OCI-LY1 (cell line): ENCODE data around the gene NUMB.

Source experiments
- H2AFZ ChIP-seq: fragments of 200-600 bp; sonication (generic), shearing (Covaris generic); 2 replicates; pipeline ENCODE4 v1.6.0; 2014; ENCODE audit warnings: antibody characterized with exemption, mild to moderate bottlenecking, low read length
- H3F3A ChIP-seq: fragments of 200-600 bp; sonication (generic), shearing (Covaris generic); 2 replicates; pipeline ENCODE4 v1.6.0; 2014; ENCODE audit warnings: mild to moderate bottlenecking, antibody characterized with exemption, low read length, moderate library complexity; ENCODE audit not compliant: insufficient read depth
- H3K27ac ChIP-seq: fragments of 200-600 bp; sonication (generic); 2 replicates; pipeline ENCODE4 v1.5.1; 2014; ENCODE audit warnings: low read length, mixed run types, mild to moderate bottlenecking, low read depth; ENCODE audit not compliant: poor library complexity, severe bottlenecking
- H3K27me3 ChIP-seq: fragments of 200-600 bp; sonication (generic); 2 replicates; pipeline ENCODE4 v1.6.0; 2014; ENCODE audit warnings: antibody characterized with exemption, mild to moderate bottlenecking, low read length, moderate library complexity; ENCODE audit not compliant: insufficient read depth
- H3K36me3 ChIP-seq: fragments of 200-600 bp; sonication (generic); 2 replicates; pipeline ENCODE4 v1.6.1; 2014; ENCODE audit warnings: mild to moderate bottlenecking, antibody characterized with exemption, low read length, moderate library complexity, mixed read lengths; ENCODE audit not compliant: insufficient read depth
- H3K4me1 ChIP-seq: fragments of 200-600 bp; sonication (generic); 2 replicates; pipeline ENCODE4 v1.5.1; 2014; ENCODE audit warnings: mild to moderate bottlenecking, low read length, moderate library complexity; ENCODE audit not compliant: insufficient read depth, severe bottlenecking
- H3K4me2 ChIP-seq: fragments of 200-600 bp; sonication (generic), shearing (Covaris generic); 2 replicates; pipeline ENCODE4 v1.6.1; 2014; ENCODE audit warnings: low read length
- H3K4me3 ChIP-seq: fragments of 200-600 bp; sonication (generic); 2 replicates; pipeline ENCODE4 v1.5.1; 2014; ENCODE audit warnings: low read length, low read depth, mild to moderate bottlenecking, mixed read lengths; ENCODE audit not compliant: poor library complexity, severe bottlenecking
- H3K79me2 ChIP-seq: fragments of 200-600 bp; shearing (Covaris generic); 2 replicates; pipeline ENCODE4 v1.6.1; 2016; ENCODE audit warnings: mixed run types, low read length, mixed read lengths; ENCODE audit not compliant: insufficient read depth
- H3K9ac ChIP-seq: fragments of 200-600 bp; sonication (generic), shearing (Covaris generic); 2 replicates; pipeline ENCODE4 v1.6.1; 2014; ENCODE audit warnings: mild to moderate bottlenecking, low read length, mixed read lengths
- H3K9me2 ChIP-seq: fragments of 200-600 bp; sonication (generic), shearing (Covaris generic); 2 replicates; pipeline ENCODE4 v1.6.1; 2014; ENCODE audit warnings: low read depth, mild to moderate bottlenecking, low read length, mixed read lengths
- H3K9me3 ChIP-seq: fragments of 200-600 bp; shearing (Covaris generic); 2 replicates; pipeline ENCODE4 v1.6.1; 2014; ENCODE audit warnings: low read length, mixed read lengths
- H4K20me1 ChIP-seq: fragments of 200-600 bp; sonication (generic), shearing (Covaris generic); 2 replicates; pipeline ENCODE4 v1.6.0; 2016; ENCODE audit warnings: mild to moderate bottlenecking, low read length; ENCODE audit not compliant: insufficient read depth
- CTCF ChIP-seq: fragments of 200-600 bp; sonication (generic), shearing (Covaris generic); IDR thresholded peaks from 2 replicates; pipeline ENCODE4 v1.5.1; 2017; ENCODE audit warnings: mild to moderate bottlenecking, antibody characterized with exemption, low read length, moderate library complexity, mixed read lengths
- EZH2 ChIP-seq: fragments of 200-600 bp; sonication (generic), shearing (Covaris generic); IDR thresholded peaks from 2 replicates; pipeline ENCODE4 v1.8.0; 2017; ENCODE audit warnings: borderline replicate concordance, mixed run types, mild to moderate bottlenecking, antibody characterized with exemption, low read length, moderate library complexity, mixed read lengths

Gene NUMB

DNA sequence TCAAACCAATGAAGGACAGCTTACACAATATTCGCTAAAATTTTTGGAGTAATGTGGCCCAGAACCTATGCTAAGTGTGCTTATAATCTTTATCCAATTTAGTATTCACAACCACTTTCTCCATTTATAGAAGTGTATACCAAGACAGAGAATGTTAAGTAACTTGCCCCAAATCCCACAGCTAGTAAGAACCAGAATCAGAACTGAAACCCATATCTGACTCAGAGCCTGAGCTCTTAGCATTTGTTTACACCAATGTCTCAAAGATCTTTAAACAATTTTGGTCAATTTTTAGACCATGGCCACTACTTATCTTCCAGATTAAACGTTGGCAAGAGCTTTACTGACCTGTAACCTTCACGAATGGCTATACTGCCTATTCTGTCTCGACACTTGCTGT is 168.1 kb downstream of the NUMB start:
- Histone ChIP-seq H3K4me2 (no peak overlapping the region), H3K9me2 (no peaks in the 10 kb centered on the region), H4K20me1 (no peaks in the 10 kb centered on the region), H3K4me1 (peaks cover 9% of the 10 kb centered on the region), H3K9ac (no peak overlapping the region), H3K79me2 (no peaks in the 10 kb centered on the region), H3K27me3 (no peaks in the 10 kb centered on the region), H3F3A (no peaks in the 10 kb centered on the region), H3K4me3 (no peak overlapping the region), H3K27ac (no peak overlapping the region), H3K36me3 (peaks cover 4% of the 10 kb centered on the region; the same call in 1 of the 2 replicates), H3K9me3 (no peaks in the 10 kb centered on the region), H2AFZ (no peak overlapping the region)
- TF ChIP-seq CTCF (no peak), EZH2 (no peak)

- H3K79me2 ChIP-seq: no peaks in the 10 kb centered on the region
- no peak for TF ChIP-seq CTCF
- no peak for TF ChIP-seq EZH2
- peaks cover 9% of the 10 kb centered on the region for H3K4me1 ChIP-seq
- H2AFZ ChIP-seq: no peak overlapping the region
- H3K4me3 ChIP-seq: no peak overlapping the region
- H3K9ac ChIP-seq: no peak overlapping the region
- H3F3A ChIP-seq: no peaks in the 10 kb centered on the region
- no peaks in the 10 kb centered on the region for H3K9me3 ChIP-seq
- no peak overlapping the region for H3K4me2 ChIP-seq
- H4K20me1 ChIP-seq: no peaks in the 10 kb centered on the region
- peaks cover 4% of the 10 kb centered on the region; the same call in 1 of the 2 replicates for H3K36me3 ChIP-seq
- no peaks in the 10 kb centered on the region for H3K9me2 ChIP-seq
- H3K27ac ChIP-seq: no peak overlapping the region
- no peaks in the 10 kb centered on the region for H3K27me3 ChIP-seq
These were observed 168.6 kb downstream of the NUMB start for GRCh38 chr14:73289729-73290128.

DNA sequence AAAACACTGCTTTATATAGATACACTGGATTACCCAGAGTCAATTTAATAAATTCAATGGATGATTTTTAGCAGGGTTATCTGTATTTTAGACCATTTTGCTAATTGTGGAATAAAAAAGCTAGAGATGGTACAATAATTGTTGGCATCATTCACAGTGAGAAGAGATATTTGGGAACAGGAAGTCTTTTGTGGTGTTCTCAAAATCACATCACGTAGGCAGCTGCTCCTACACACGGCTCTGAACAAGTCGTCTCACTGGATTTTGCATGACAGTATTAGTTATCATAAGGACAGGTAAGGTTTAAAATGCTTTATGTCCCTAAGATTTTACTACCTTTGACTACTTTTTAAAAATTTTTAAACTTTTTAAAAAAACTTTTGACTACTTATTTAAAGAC is 169.0 kb downstream of the NUMB start:
- TF ChIP-seq CTCF: no peak
- TF ChIP-seq EZH2: no peak
- Histone ChIP-seq H3K27me3 (no peaks in the 10 kb centered on the region), H3F3A (no peaks in the 10 kb centered on the region), H2AFZ (no peak overlapping the region), H3K4me2 (no peak overlapping the region), H3K36me3 (peaks cover 4% of the 10 kb centered on the region; the same call in 1 of the 2 replicates), H3K27ac (no peak overlapping the region), H3K9me3 (no peaks in the 10 kb centered on the region), H3K4me3 (no peak overlapping the region), H4K20me1 (no peaks in the 10 kb centered on the region), H3K4me1 (peaks cover 9% of the 10 kb centered on the region), H3K9me2 (no peaks in the 10 kb centered on the region), H3K9ac (no peak overlapping the region), H3K79me2 (no peaks in the 10 kb centered on the region)
